OCI-LY7 (cell line): ENCODE results near the gene CHGA.

Experiments used
- EZH2phosphoT487 ChIP-seq: fragments of 200-600 bp; sonication (generic); IDR thresholded peaks from 2 replicates; pipeline ENCODE4 v1.6.1; 2018; ENCODE audit warnings: low read depth, borderline replicate concordance, mild to moderate bottlenecking, mixed run types, antibody characterized with exemption, low read length, moderate library complexity, mixed read lengths
- TF ChIP-seq, protein P1 (sequence below): fragments of 200-600 bp; sonication (generic); conservative IDR thresholded peaks from 2 replicates; pipeline ENCODE4 v1.5.1; 2014; ENCODE audit warnings: mild to moderate bottlenecking, antibody characterized with exemption, low read length, moderate library complexity, mixed read lengths

DNA sequence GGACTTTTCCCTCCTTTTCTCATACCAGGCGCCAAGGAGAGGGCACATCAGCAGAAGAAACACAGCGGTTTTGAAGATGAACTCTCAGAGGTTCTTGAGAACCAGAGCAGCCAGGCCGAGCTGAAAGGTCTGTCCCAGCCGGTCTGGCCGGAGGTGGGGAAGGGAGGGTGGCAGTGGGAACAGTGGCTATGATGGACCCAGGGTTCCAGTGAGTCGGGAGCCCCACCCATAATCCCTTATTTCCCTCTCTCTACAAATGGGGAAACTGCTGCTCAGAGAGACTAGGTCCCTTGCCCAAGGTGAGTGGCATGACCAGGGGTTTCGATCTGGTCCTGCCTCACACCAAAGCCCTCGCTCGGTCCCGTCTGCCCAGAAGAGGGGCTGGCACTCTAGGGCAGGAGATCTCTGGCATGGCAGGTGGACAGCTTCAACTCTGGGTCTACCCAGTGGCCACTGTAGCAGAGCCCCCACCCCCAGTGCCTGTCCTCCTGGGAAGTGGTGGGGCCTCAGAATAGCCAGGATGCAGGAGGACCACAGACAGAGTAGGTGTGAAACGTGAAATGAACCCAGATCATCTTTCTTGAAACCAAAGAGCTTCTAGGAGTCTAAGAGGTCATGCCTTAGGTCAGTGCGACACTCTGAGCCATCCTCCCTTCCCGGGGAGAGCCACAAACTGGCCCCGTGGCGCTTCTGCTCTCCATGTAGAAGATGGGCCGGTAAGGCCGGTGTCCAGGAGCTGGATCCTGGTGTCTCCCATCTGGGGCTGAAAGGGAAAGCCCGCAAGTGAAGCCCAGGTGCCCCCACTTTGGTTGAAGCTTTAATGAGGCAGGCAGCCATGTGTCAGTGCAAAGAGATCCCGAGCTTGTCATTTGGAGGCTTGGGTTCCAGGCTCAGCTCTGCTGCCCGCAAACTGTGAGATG lies 7.0 kb downstream of the CHGA start:
- TF ChIP-seq, protein P1, sequence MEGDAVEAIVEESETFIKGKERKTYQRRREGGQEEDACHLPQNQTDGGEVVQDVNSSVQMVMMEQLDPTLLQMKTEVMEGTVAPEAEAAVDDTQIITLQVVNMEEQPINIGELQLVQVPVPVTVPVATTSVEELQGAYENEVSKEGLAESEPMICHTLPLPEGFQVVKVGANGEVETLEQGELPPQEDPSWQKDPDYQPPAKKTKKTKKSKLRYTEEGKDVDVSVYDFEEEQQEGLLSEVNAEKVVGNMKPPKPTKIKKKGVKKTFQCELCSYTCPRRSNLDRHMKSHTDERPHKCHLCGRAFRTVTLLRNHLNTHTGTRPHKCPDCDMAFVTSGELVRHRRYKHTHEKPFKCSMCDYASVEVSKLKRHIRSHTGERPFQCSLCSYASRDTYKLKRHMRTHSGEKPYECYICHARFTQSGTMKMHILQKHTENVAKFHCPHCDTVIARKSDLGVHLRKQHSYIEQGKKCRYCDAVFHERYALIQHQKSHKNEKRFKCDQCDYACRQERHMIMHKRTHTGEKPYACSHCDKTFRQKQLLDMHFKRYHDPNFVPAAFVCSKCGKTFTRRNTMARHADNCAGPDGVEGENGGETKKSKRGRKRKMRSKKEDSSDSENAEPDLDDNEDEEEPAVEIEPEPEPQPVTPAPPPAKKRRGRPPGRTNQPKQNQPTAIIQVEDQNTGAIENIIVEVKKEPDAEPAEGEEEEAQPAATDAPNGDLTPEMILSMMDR, result no peak
- no peak for TF ChIP-seq EZH2phosphoT487
